Neural progenitor cell (in vitro differentiated cells): ENCODE results near the gene TUFT1.

ENCODE experiments used
- EZH2phosphoT487 ChIP-seq: fragments of 200-600 bp; sonication (generic); IDR thresholded peaks from 2 replicates; pipeline ENCODE4 v1.6.1; 2017; ENCODE audit warnings: antibody characterized with exemption
- TF ChIP-seq, protein P1 (sequence below): fragments of 200-600 bp; sonication (generic); IDR thresholded peaks from 2 replicates; pipeline ENCODE4 v1.5.1; 2017; ENCODE audit warnings: antibody characterized with exemption, mild to moderate bottlenecking

DNA sequence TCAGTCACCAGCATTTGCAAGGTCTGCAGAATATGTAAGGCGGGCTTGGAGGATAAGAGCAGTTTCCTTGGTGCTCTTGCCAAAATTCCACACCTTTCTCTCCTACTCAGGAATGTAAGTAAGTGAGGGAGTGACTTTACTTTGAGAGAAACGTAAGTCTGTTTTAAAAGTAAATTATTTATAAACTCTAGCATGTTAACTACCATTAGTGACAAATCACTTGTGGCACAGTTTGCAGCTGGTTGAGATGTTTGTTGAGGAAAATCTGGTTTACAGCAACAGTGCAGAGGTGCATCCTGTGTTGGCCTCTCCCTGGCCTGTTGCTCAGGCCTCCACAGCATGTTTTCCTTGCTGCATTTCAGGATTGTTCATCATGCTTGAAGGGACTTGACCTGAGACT, 20.4 kb upstream of the TUFT1 start:
- TF ChIP-seq, protein P1, sequence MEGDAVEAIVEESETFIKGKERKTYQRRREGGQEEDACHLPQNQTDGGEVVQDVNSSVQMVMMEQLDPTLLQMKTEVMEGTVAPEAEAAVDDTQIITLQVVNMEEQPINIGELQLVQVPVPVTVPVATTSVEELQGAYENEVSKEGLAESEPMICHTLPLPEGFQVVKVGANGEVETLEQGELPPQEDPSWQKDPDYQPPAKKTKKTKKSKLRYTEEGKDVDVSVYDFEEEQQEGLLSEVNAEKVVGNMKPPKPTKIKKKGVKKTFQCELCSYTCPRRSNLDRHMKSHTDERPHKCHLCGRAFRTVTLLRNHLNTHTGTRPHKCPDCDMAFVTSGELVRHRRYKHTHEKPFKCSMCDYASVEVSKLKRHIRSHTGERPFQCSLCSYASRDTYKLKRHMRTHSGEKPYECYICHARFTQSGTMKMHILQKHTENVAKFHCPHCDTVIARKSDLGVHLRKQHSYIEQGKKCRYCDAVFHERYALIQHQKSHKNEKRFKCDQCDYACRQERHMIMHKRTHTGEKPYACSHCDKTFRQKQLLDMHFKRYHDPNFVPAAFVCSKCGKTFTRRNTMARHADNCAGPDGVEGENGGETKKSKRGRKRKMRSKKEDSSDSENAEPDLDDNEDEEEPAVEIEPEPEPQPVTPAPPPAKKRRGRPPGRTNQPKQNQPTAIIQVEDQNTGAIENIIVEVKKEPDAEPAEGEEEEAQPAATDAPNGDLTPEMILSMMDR, result no peak
- TF ChIP-seq EZH2phosphoT487, result no peak
